ENCODE measurements around the gene ASCC1.

DNA sequence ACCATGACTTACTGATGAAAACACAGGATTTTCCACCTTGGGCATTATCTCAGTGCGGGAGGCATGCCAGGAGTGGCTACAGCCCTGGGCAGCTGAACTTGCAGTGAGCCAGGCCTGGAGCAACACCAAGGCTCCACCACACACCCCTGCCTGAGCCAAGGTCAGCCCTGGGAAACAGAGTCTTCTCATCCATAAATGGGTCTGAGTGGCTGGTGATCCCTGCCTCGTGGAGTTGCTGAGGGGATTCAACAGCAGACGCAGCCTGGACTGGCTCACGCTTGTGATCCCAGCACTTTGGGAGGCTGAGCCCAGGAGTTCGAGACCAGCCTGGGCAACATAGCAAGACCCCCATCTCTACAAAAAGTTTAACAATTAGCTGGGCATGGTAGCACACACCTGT lies 160.0 kb downstream of the ASCC1 start:
- TF ChIP-seq SPI1 (IDR thresholded peaks at IDR 0.05; ENCODE audit: low read depth, low read length) (no peak), POLR2AphosphoS5 (IDR thresholded peaks at IDR 0.05; ENCODE audit: low read depth, low read length) (no peak), POLR2A (IDR thresholded peaks at IDR 0.05; ENCODE audit: low read depth, low read length) (no peak), TAF1 (IDR thresholded peaks at IDR 0.05; ENCODE audit: low read depth, low read length) (no peak), POU2F2 (IDR thresholded peaks at IDR 0.05; ENCODE audit: low read depth, low read length) (no peak), PAX5 (IDR thresholded peaks at IDR 0.05; ENCODE audit: insufficient read depth, low read length, severe bottlenecking) (no peak)

Measured in GM12891 (cell line).